NCI-H748 treated with DMSO at 0.1 percent for 48 hours (cell line): ENCODE data around the gene PRDM16.

Experiments used
- DNase-seq: peaks from one replicate; lab custom pipeline; 2025; lab: John Stamatoyannopoulos, UW

The PRDM16 gene

DNA sequence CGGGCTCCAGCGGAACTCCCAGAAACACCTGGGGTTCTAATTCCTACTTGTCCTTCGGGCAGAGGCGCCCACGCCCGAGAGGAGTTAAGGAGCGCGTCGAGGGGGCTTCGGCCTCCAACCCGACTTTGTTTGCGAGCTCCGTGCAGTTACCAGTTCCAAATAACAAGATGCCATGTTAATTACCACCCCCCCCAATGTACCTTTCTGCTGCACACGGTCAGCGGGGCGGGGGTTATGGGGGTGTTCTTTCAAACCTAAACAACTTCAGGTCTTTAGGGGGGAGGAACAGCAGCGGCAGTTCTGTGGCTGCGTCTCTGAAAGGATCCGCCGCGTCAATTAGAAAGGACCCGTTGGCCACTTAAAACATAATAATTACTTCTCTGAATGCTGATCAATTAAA lies 114.8 kb downstream of the PRDM16 start:
- DNase-seq, result no peak

- no peak for DNase-seq
Measured at GRCh38 chr1:3184666-3185065, 115.7 kb downstream of the PRDM16 start.

DNA sequence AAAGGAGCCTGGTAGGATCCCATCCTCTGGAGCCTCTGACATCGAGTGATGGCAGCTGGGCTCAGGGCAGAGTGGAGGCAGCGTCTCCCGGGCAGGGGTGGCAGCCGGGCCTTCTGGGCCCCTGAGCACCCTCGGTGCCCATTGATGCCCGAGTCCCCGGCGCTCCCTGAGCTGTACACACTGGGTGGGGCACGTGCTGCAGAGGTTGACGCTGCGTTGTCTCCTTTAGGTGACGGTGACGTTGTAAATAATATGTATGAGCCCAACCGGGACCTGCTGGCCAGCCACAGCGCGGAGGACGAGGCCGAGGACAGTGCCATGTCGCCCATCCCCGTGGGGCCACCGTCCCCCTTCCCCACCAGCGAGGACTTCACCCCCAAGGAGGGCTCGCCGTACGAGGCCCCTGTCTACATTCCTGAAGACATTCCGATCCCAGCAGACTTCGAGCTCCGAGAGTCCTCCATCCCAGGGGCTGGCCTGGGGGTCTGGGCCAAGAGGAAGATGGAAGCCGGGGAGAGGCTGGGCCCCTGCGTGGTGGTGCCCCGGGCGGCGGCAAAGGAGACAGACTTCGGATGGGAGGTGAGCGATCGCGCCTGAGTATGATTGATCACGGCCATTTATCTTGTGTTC lies 117.0 kb downstream of the PRDM16 start:
- no peak for DNase-seq

DNA sequence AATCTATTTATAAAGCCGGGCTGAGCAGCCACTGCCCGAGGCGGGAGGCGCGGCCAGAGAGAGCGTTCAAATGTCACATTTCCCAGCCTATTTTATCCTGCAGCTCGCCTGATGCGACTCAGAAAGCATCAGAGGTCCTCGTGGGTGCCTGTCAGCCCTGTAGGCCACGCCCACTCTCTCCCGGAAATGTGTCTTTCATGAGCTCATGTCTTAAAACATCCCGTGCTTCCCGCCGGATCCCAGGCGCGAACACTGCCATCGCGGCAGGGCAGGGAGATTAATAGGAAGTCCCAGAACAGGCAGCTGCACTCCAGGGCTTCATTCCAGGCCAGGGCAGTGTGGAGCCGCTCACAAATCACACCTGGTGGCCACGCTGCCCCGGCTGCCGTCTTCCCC lies 117.5 kb downstream of the PRDM16 start:
- no peak for DNase-seq

DNA sequence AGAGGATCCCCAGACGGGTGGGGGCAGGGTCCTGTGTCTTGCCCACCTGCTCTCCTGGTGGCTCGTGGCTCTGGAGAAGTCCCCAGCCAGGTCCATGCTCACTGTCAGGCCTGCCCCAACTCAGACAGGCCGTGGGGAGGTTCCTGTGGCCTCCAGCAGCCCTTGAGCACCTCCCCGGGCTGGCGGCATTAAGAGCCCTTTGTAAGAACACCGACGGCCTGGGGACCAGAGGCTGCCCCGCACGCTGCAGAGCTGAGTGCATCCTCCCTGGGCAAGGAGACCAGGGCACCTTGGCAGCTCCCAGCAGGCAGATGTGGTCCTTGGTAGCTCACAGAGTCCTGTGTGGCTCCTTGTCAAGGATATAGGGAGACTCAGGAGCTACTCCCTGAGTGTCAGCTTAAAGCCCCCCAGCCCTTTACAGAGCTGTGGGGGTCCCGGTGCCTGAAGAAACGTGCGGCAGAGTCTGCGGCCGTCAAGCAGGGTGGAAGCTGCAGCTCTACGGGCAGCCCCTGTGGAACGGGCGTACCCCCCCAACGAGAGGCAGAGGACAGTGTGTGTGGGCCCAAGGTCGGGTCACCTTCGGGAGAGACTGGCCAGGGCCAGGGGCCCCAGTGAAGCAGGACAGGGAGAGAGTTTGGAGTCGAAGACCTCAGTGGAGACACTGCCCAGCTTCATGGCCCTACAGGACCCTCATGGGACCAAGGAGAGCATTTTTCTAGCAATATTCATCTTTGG lies 118.6 kb downstream of the PRDM16 start:
- DNase-seq, result no peak

DNA sequence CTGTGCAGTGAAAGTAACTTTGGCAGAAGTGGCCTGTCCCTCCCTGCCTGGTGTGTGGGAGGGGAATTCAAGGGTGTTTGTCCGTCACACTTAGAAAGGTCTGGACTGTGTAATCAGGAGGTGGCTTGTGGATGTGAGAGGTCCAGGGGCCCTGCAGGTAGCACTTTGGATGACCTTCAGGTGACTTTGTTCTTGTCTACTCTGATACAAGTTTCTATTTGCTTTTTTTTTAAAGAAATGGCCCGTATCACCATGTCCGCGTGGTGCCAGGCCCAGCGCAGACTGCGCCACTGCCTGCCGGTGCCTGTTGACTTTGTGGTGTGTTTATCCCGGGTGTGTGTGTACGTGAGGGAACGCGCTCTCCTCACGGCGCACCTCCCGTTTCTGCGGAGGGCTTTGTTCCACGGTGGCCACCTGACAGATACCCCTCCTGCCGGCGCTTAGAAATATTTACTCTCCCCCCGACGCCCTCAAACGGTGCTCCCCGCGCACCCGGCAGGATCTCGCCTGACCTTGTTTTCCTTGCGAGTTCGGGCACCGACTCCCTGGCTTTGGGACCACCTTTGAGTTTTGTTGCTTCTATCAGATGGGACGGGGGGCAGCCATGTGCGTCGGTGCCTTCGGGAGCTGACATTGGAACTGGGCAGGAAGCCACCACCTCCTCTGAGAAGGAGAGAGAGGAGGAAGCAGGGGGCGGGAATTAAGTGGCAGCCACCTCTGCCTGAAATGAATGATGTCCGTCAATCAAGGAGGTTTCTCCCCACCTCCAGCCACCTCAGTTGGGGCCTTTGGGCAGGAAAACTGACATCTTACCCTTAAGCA lies 119.4 kb downstream of the PRDM16 start:
- no peak for DNase-seq

DNA sequence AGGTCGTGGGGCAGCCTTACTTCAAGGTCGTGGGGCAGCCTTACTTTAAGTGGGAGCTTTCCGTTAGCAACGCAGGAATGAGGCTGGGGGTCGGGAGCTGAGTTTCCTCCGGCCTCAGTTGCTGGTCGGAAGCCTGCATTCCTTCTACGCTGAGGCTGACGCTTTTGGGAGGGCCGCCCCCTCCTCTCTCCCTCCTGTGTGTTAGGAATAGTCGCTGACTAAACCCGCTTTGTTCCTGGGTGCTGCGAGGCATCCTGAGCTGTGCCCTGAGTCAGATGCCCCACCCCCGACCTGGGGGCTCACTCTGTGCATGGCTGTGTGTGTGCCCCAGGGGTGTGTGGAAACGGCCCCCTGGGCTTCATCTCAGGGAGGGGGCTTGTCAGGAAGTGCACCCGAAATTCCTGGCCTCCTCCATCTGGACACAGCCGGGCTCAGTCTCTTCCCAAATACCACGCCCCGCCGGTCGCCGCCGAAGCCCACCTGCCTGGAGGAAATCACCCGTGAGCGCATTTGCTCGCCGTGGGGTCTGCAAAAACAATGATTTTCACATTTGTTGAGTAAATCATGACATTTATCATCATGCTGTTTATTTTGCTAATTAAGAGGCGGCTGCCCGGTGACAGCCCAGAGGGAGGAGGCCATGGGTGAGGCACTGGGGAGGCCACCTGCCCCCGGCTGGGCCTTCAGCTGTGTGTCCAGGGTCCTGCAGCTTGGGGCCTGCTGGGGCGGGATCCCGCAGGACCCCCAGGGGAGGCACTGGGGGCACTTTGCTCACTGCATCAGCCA lies 121.4 kb downstream of the PRDM16 start:
- DNase-seq, result no peak

GRCh38 chr1:3192361-3192760 lies 123.4 kb downstream of the PRDM16 start:
- DNase-seq, result no peak

- no peak for DNase-seq
Measured at GRCh38 chr1:3192825-3193224, 123.8 kb downstream of the PRDM16 start.

GRCh38 chr1:3193811-3194210 lies 124.8 kb downstream of the PRDM16 start:
- DNase-seq, result no peak

GRCh38 chr1:3194760-3195479 lies 125.9 kb downstream of the PRDM16 start:
- DNase-seq, result no peak

DNA sequence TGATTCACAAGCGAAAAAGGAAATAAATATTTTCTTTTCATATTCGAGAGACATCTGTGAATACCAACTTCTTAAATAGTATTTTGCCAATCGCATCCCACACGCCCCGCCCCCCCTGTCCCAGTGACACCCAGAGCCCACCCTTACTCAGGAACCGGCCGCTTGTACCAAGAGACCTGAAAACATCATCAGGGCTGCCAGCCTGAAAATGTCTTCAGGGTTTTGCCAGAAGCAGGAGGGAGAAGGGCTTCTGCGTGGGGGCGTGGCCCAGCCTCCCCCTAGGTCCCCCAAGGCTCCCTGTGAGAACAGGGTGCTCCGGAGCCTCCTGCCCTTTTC lies 126.4 kb downstream of the PRDM16 start:
- no peak for DNase-seq

GRCh38 chr1:3195966-3196515 lies 127.0 kb downstream of the PRDM16 start:
- DNase-seq, result no peak

GRCh38 chr1:3196577-3197245 lies 127.7 kb downstream of the PRDM16 start:
- no peak for DNase-seq

DNA sequence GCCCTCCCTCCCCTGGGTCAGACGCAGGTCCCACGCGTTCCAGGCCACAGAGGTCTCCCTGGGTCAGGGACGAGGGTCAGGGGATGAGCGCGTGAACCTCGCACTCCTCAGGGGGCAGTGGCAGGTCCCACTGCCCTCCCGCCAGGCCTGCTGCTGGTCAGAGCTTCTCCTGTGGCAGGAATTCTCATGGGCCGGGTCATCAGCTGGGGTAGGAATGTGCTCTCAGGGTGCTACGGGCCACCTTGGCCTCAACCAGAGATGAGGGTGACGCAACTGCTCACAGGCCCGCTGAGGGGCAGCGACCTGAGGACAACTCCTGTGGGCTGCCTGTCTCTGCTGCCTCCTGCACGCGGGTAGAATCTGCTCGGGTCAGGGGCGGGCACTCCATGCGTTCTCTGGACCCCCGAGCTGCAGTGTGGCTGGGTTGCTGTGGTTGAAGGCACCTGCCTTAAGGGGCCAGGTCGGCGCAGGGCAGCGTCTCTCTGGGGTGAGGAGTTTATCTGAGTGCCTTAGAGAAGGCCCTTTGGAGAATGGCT lies 128.8 kb downstream of the PRDM16 start:
- no peak for DNase-seq

- no peak for DNase-seq
Measured at GRCh38 chr1:3198371-3199271, 129.6 kb downstream of the PRDM16 start.

DNA sequence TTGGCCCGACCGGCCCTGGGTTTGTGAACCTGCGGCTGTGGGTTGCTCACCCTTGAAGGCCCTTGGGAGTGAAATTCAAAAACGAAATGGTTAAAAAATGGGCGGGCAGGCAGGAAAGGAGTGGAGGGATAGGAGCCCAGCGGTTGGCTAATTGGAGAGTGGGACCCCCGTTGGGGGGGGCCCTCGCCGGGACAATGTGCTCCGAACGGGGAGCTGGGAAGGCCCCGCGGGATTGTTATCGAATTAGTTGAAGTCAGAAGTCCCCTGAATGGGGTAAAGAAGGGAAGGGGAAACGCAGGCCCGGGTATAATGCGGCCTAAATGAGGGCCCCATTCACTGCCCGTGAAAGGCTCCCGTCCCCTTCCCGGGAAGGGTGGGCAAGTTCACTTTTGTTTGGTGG lies 135.7 kb downstream of the PRDM16 start:
- no peak for DNase-seq

- DNase-seq, result no peak
Measured at GRCh38 chr1:3205815-3206214, 136.8 kb downstream of the PRDM16 start.

- no peak for DNase-seq
Measured at GRCh38 chr1:3206696-3207095, 137.7 kb downstream of the PRDM16 start.
